GM20000 (cell line): Measurements from ENCODE around the gene PJVK.
"Not testable (repeated sequence)": the region's sequence is repeated elsewhere in the genome, so short reads cannot be mapped to it uniquely, and the experiment has no call there.

ENCODE experiments used
- DNase-seq: peaks from one replicate; pipeline ENCODE4 v3.0.0; 2012; ENCODE audit warnings: low spot score
- CTCF ChIP-seq: IDR thresholded peaks from 2 replicates; pipeline ENCODE4 v1.5.1; 2012; ENCODE audit warnings: mild to moderate bottlenecking, control low read depth; ENCODE audit errors: extremely low read depth, missing control alignments

Gene PJVK

GRCh38 chr2:178420463-178420999, 30.6 kb upstream of the PJVK start:
- no peak for TF ChIP-seq CTCF
- DNase-seq: no peak

- DNase-seq: no peak
- no peak for TF ChIP-seq CTCF
Measured at GRCh38 chr2:178422097-178422496, 29.1 kb upstream of the PJVK start.

- DNase-seq: not testable (repeated sequence)
Measured at GRCh38 chr2:178423746-178424145, 27.4 kb upstream of the PJVK start.

- no peak for DNase-seq
- TF ChIP-seq CTCF: no peak
Measured at GRCh38 chr2:178425255-178425827, 25.8 kb upstream of the PJVK start.

GRCh38 chr2:178426388-178426787, 24.8 kb upstream of the PJVK start:
- no peak for TF ChIP-seq CTCF
- no peak for DNase-seq

- no peak for TF ChIP-seq CTCF
- no peak for DNase-seq
Measured at GRCh38 chr2:178427458-178427857, 23.7 kb upstream of the PJVK start.

GRCh38 chr2:178428396-178428806, 22.8 kb upstream of the PJVK start:
- no peak for TF ChIP-seq CTCF
- no peak for DNase-seq

GRCh38 chr2:178429336-178429735, 21.8 kb upstream of the PJVK start:
- DNase-seq: no peak
- no peak for TF ChIP-seq CTCF
